Measurements from ENCODE around the gene ATP6AP1. TPM values are rescaled to one million over a fixed set of nuclear protein-coding genes. Genes with fewer than 3 reads are reported as not detected.
A peak's percentile ranks its signal among the peaks of the same experiment; 100 is the strongest.

ATP6AP1 gene
- total RNA-seq, 1 donor from 2014 or later: 133 TPM

DNA sequence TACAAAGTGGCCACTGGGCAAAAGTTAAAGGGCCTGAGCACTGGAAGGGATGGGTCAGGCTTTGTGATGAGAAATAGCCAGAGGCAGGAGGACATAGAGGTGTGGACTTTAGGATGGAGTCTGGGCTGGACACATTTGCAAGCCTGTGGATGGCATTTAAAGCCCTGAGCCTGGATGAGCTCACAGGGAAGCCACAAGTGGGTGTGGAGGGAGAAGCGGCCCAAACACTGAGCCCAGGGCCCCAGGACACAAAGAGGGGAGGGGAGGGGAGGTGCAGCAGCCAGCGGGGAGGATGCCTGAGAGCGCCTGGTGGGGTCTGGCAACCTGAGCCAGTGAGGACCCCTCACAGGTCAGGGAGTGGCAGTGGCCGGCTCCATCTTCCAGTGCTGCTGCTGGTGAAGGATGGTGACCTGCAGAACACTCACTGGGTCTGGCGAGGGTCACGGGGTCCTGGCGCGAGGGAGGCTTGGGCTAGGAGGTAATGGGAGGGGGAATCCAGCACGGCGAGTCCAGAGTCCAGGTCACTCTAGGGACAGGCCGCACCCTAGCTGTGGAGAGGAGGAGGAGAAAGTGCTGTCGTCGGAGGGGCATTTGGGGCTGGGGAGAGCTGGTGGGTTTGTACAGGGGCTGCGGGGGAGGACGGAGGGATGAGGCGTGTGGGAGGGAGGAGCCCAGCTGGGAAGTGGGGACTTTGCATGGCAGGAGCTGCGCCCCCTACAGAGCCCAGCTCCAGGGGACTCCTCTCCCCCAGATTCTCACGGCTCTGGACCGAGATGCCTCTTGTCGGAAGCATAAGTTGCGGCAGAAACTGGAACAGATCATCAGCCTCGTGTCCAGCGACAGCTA is 43.6 kb downstream of the ATP6AP1 start:
- Mint-ChIP-seq H3K9me3 (ENCODE audit: unreplicated experiment) (peaks cover 4% of the 10 kb centered on the region), H3K36me3 (ENCODE audit: unreplicated experiment) (no peaks in the 10 kb centered on the region), H3K4me3 (ENCODE audit: unreplicated experiment) (no peak overlapping the region), H3K4me1 (ENCODE audit: low read depth, unreplicated experiment) (peaks cover 3% of the 10 kb centered on the region), H3K27me3 (ENCODE audit: unreplicated experiment) (no peaks in the 10 kb centered on the region), H3K27ac (ENCODE audit: unreplicated experiment) (no peak overlapping the region)
- no peak for DNase-seq
- TF ChIP-seq, protein P1, sequence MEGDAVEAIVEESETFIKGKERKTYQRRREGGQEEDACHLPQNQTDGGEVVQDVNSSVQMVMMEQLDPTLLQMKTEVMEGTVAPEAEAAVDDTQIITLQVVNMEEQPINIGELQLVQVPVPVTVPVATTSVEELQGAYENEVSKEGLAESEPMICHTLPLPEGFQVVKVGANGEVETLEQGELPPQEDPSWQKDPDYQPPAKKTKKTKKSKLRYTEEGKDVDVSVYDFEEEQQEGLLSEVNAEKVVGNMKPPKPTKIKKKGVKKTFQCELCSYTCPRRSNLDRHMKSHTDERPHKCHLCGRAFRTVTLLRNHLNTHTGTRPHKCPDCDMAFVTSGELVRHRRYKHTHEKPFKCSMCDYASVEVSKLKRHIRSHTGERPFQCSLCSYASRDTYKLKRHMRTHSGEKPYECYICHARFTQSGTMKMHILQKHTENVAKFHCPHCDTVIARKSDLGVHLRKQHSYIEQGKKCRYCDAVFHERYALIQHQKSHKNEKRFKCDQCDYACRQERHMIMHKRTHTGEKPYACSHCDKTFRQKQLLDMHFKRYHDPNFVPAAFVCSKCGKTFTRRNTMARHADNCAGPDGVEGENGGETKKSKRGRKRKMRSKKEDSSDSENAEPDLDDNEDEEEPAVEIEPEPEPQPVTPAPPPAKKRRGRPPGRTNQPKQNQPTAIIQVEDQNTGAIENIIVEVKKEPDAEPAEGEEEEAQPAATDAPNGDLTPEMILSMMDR (IDR thresholded peaks at IDR 0.05; ENCODE audit: partially characterized antibody, unreplicated experiment): no peak

DNA sequence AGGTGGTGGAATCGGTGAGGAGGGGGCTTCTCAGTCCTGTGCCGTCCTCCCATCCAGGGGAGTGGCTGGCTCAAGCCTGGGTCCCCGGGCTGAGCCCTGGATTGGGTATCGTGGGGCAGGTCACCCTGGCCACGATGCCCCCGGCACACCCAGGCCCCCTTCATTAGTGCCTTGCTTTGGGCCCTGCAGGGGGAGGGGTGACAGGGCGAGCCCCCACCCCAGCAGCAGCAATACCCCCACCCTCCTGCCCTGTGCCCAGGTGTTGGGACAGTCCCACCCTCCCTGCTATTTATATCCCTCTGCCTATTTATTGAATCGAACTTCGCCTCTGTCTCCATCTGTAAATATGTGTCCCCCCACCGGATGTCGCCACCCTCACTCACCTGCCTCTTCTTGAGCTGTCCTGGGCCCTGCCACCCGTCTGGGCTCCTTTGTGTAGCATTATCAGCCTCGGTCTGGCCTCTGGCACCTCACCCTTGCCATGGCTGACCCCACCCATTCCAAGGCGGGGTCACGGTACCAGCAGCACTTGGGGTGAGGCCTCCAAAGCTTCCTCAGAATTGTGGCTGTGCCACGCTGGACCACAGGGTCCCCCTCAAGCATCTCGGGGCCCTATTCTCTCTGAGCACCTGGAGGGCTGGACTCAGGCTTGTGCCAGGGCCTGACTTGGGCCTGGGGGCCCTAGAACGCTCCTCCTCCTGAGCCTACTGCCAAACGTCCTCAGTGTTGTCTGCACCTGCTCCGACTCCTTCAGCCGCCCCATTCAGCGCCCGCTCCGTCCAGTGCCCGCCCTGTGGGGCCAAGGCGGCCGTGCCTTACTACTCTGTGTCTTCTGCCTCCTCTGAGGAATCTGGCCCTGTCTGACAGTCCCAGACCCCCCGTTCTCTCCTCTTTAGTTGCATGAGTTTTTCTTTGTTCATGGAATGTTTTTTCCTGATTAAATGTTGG is 44.5 kb downstream of the ATP6AP1 start:
- Mint-ChIP-seq H3K4me3 (ENCODE audit: unreplicated experiment) (no peak overlapping the region), H3K27ac (ENCODE audit: unreplicated experiment) (no peak overlapping the region), H3K4me1 (ENCODE audit: low read depth, unreplicated experiment) (peaks cover 3% of the 10 kb centered on the region), H3K27me3 (ENCODE audit: unreplicated experiment) (peaks cover 1% of the 10 kb centered on the region), H3K9me3 (ENCODE audit: unreplicated experiment) (peaks cover 4% of the 10 kb centered on the region), H3K36me3 (ENCODE audit: unreplicated experiment) (no peaks in the 10 kb centered on the region)
- DNase-seq: no peak
- TF ChIP-seq, protein P1 (IDR thresholded peaks at IDR 0.05; ENCODE audit: partially characterized antibody, unreplicated experiment): no peak

DNA sequence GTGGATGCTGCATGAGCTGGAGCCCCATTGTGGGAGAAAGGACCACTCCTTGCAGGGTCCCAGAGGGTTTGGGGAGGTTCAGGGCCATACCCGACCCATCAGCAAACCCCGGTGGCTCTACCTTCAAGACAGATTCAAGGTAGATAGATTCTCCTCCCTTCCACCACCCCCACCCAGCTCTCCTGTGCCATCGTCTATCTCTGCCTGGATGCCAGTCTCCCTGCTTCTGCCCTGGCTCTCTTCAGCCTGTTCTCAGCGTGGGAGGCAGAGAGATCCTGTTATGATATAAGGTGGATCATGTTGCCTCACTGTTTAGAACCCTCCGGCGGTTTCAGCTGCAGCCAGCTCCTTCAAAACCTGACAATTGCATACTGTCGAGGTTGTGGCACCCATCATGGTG is 45.2 kb downstream of the ATP6AP1 start:
- no peaks in the 10 kb centered on the region for H3K36me3 Mint-ChIP-seq (ENCODE audit: unreplicated experiment)
- peaks cover 1% of the 10 kb centered on the region for H3K27me3 Mint-ChIP-seq (ENCODE audit: unreplicated experiment)
- H3K4me1 Mint-ChIP-seq (ENCODE audit: low read depth, unreplicated experiment): peaks cover 3% of the 10 kb centered on the region
- H3K27ac Mint-ChIP-seq (ENCODE audit: unreplicated experiment): no peak overlapping the region
- no peak for DNase-seq
- TF ChIP-seq, protein P1 (IDR thresholded peaks at IDR 0.05; ENCODE audit: partially characterized antibody, unreplicated experiment): no peak
- H3K9me3 Mint-ChIP-seq (ENCODE audit: unreplicated experiment): peaks cover 4% of the 10 kb centered on the region
- no peak overlapping the region for H3K4me3 Mint-ChIP-seq (ENCODE audit: unreplicated experiment)

DNA sequence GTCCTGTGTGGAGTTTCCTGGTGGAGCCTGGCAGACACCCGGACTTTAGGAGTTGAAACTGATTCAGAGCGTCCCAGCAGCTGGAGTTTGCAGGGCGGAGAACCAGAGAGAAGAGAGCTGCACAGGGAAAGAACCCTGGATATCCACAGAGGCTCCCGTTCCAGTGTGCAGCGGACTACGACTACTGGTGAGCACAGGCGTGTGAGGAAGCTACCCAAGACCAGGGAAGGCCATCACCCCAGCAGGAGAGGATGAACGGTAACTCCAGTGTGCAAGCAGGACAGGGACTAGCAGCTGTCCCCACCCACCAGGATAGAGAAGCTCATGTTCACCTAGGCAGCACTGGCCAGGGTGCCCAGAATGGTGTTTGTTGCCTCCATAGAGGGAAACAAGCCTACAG is 48.3 kb downstream of the ATP6AP1 start:
- Mint-ChIP-seq H3K36me3 (ENCODE audit: unreplicated experiment) (no peaks in the 10 kb centered on the region), H3K4me3 (ENCODE audit: unreplicated experiment) (peak overlapping the region; percentile 42), H3K9me3 (ENCODE audit: unreplicated experiment) (peaks cover 4% of the 10 kb centered on the region), H3K27me3 (ENCODE audit: unreplicated experiment) (peaks cover 4% of the 10 kb centered on the region), H3K4me1 (ENCODE audit: low read depth, unreplicated experiment) (peaks cover 3% of the 10 kb centered on the region), H3K27ac (ENCODE audit: unreplicated experiment) (no peak overlapping the region)
- no peak for DNase-seq
- TF ChIP-seq, protein P1 (IDR thresholded peaks at IDR 0.05; ENCODE audit: partially characterized antibody, unreplicated experiment): no peak
